ENCODE measurements around the gene MOCS1.

DNA sequence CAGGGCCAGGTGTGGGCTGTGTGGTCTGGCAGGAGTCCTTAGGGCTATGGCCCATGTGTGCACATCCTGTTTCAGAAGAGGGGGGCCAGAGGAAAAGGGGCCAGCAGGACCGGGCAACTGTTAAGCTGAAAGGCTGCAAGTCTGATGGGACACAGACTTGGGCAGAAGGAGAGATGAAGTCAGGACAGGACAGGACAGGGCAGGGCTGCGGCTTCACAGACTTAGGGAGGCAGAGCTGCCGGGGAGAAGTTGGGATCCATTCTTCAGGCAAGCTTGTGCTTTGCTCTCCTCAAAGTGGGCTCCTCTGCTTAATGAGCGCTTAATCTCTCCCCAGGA lies 28.7 kb downstream of the MOCS1 start:
- no peak for TF ChIP-seq CTCF (IDR thresholded peaks at IDR 0.05)
- TF ChIP-seq ZFX (IDR thresholded peaks at IDR 0.05; ENCODE audit: borderline replicate concordance) = no peak

All from 22Rv1 (cell line).